Endothelial cell (in vitro differentiated cells): ENCODE results near the gene SAMD4B. TPM values are rescaled to one million over a fixed set of nuclear protein-coding genes. Genes with fewer than 3 reads are reported as not detected.

ENCODE experiments used
- DNase-seq: peaks from one replicate; pipeline ENCODE4 v3.0.0; 2021; ENCODE audit warnings: low spot score
- H3K27ac Mint-ChIP-seq: one replicate; pipeline ENCODE4 v1.8.0; 2021; ENCODE audit warnings: mixed read lengths, inconsistent platforms; ENCODE audit not compliant: unreplicated experiment
- H3K27me3 Mint-ChIP-seq: one replicate; pipeline ENCODE4 v1.8.0; 2021; ENCODE audit warnings: mild to moderate bottlenecking, moderate library complexity, mixed read lengths, inconsistent platforms; ENCODE audit not compliant: unreplicated experiment
- H3K36me3 Mint-ChIP-seq: one replicate; pipeline ENCODE4 v1.8.0; 2021; ENCODE audit warnings: mild to moderate bottlenecking, low read depth, mixed read lengths, inconsistent platforms; ENCODE audit not compliant: unreplicated experiment
- H3K4me1 Mint-ChIP-seq: one replicate; pipeline ENCODE4 v1.8.0; 2021; ENCODE audit warnings: mild to moderate bottlenecking, mixed read lengths, inconsistent platforms; ENCODE audit not compliant: unreplicated experiment
- H3K4me3 Mint-ChIP-seq: one replicate; pipeline ENCODE4 v1.8.0; 2021; ENCODE audit warnings: mild to moderate bottlenecking, mixed read lengths, inconsistent platforms; ENCODE audit not compliant: unreplicated experiment
- H3K9me3 Mint-ChIP-seq: one replicate; pipeline ENCODE4 v1.8.0; 2021; ENCODE audit warnings: mixed read lengths, inconsistent platforms; ENCODE audit not compliant: unreplicated experiment
- CTCF ChIP-seq: fragments of 200-600 bp; sonication (generic); IDR thresholded peaks from one replicate; pipeline ENCODE4 v1.5.0; 2021; ENCODE audit warnings: antibody characterized with exemption; ENCODE audit not compliant: unreplicated experiment
- long read RNA-seq: library from polyadenylated mRNA; unstranded; transcript quantifications from one replicate; pipeline ENCODE4 v2.0.0, GENCODE V29; 2020; ENCODE audit not compliant: unreplicated experiment
- total RNA-seq: library from RNA; stranded (reverse); fragmentation: NEBNext Ultra II Directional; extraction: Animal tissue kit (Norgen Biotek cat#: 25700); gene quantifications from one replicate; pipeline ENCODE4 v1.2.1, GENCODE V29; 2021; ENCODE audit not compliant: unreplicated experiment

The SAMD4B gene
- total RNA-seq: 127 TPM
- long read RNA-seq, partial matches to known transcripts: 1 of 5 reads
- long read RNA-seq, other reads (novel, unspliced or antisense): 4 of 5 reads

- peak within 1 kb of the TSS; percentile 94 for H3K27ac Mint-ChIP-seq
- H3K4me1 Mint-ChIP-seq: peaks cover 41% of the 10 kb centered on the region
- peaks cover 20% of the 10 kb centered on the region for H3K27me3 Mint-ChIP-seq
- H3K4me3 Mint-ChIP-seq: peak within 1 kb of the TSS; percentile 98
- no peaks in the 10 kb centered on the region for H3K9me3 Mint-ChIP-seq
- DNase-seq: peak; percentile 99
- H3K36me3 Mint-ChIP-seq: peaks cover 14% of the 10 kb centered on the region
- peak; percentile 65 for TF ChIP-seq CTCF
These were observed at the start of gene SAMD4B for GRCh38 chr19:39341719-39342604. TSS of gene SAMD4B (plus strand) at chr19:39342421. CDS start at chr19:39356894, 14,473 bp downstream.

GRCh38 chr19:39293394-39293793 lies 48.8 kb upstream of the SAMD4B start:
- Mint-ChIP-seq H3K27me3 (peaks cover 4% of the 10 kb centered on the region), H3K36me3 (peaks cover under 1% of the 10 kb centered on the region), H3K27ac (no peak overlapping the region), H3K4me3 (no peak overlapping the region), H3K4me1 (no peaks in the 10 kb centered on the region), H3K9me3 (no peaks in the 10 kb centered on the region)
- TF ChIP-seq CTCF: no peak
- no peak for DNase-seq

GRCh38 chr19:39296055-39296645 lies 46.1 kb upstream of the SAMD4B start, which contains the start of gene IFNL1:
TSS of gene IFNL1 (plus strand) at chr19:39296407. CDS start at chr19:39296422, 15 bp downstream.
- H3K4me1 Mint-ChIP-seq: no peaks in the 10 kb centered on the region
- no peak within 1 kb of the TSS for H3K27ac Mint-ChIP-seq
- no peak for DNase-seq
- TF ChIP-seq CTCF: no peak
- no peak within 1 kb of the TSS for H3K4me3 Mint-ChIP-seq
- H3K9me3 Mint-ChIP-seq: no peaks in the 10 kb centered on the region
- peaks cover 4% of the 10 kb centered on the region for H3K36me3 Mint-ChIP-seq
- H3K27me3 Mint-ChIP-seq: peaks cover 4% of the 10 kb centered on the region

- Mint-ChIP-seq H3K9me3 (no peaks in the 10 kb centered on the region), H3K27ac (no peak overlapping the region), H3K4me3 (no peak overlapping the region), H3K27me3 (peaks cover 4% of the 10 kb centered on the region), H3K4me1 (no peaks in the 10 kb centered on the region), H3K36me3 (peaks cover 4% of the 10 kb centered on the region)
- TF ChIP-seq CTCF: no peak
- no peak for DNase-seq
These were observed 45.3 kb upstream of the SAMD4B start for GRCh38 chr19:39296906-39297305.
